A549 (cell line): Measurements from ENCODE around the gene DCXR. TPM values are rescaled to one million over a fixed set of nuclear protein-coding genes. Genes with fewer than 3 reads are reported as not detected.

Experiments
- ATAC-seq, 2 experiments: fragments of 200-7000 bp in 1 of 2; fragments of >200 bp in 1 of 2; cut with Nextera tagmentation in 1 of 2; cut with Tn5 transposase in 1 of 2; 3 replicates each; pipeline versions ENCODE4 v1.8.0 to v1.9.1; 2018 to 2020; ENCODE audit warnings: mild to moderate bottlenecking in 1 of 2, moderate library complexity in 1 of 2
- CTCF ChIA-PET: fragments of 300-600 bp; sonication (Branson Sonifier 250); formaldehyde crosslinking; extraction: SDS; loops from one replicate; lab custom pipeline; 2021; ENCODE audit warnings: antibody characterized with exemption, inconsistent platforms; lab: Yijun Ruan, JAX
- POLR2A ChIA-PET: fragments of 350-600 bp; formaldehyde crosslinking; extraction: SDS; loops from one replicate; lab custom pipeline; 2021; ENCODE audit warnings: antibody characterized with exemption, inconsistent platforms; lab: Yijun Ruan, JAX
- DNase-seq, 2 experiments: peaks; one replicate each; pipeline versions ENCODE4 v3.0.0 to v3.0.0-alpha.2; 2011 to 2016; ENCODE audit warnings: low read depth in 1 of 2, low spot score in 1 of 2
- FAIRE-seq: peaks from 2 replicates; lab custom pipeline; 2011; peaks lifted over from hg19 to GRCh38; lab: Jason Lieb, UNC
- H3K27ac ChIP-seq, 2 experiments: fragments of >200 bp; sonication (Bioruptor Twin); formaldehyde crosslinking; 3 replicates each; pipeline ENCODE4 v1.5.1; 2016 to 2017
- H3K4me1 ChIP-seq: fragments of >200 bp; sonication (Bioruptor Twin); formaldehyde crosslinking; 3 replicates; pipeline ENCODE4 v1.6.1; 2016
- H3K4me2 ChIP-seq: fragments of >200 bp; sonication (Bioruptor Twin); formaldehyde crosslinking; 3 replicates; pipeline ENCODE4 v1.6.1; 2016
- H3K4me3 ChIP-seq: fragments of >200 bp; sonication (Bioruptor Twin); formaldehyde crosslinking; 3 replicates; pipeline ENCODE4 v1.5.1; 2016
- H3K9me3 ChIP-seq: fragments of >200 bp; sonication (Bioruptor Twin); formaldehyde crosslinking; 3 replicates; pipeline ENCODE4 v1.6.1; 2016
- CBX2 ChIP-seq: fragments of 200-600 bp; sonication (generic); IDR thresholded peaks from 2 replicates; pipeline ENCODE4 v1.6.1; 2016; ENCODE audit warnings: low read depth, mild to moderate bottlenecking, borderline replicate concordance
- EHF ChIP-seq: fragments of 250-450 bp; sonication (Bioruptor Pico); IDR thresholded peaks from 2 replicates; pipeline ENCODE4 v1.5.0; 2020; ENCODE audit warnings: mild to moderate bottlenecking
- HEYL ChIP-seq: fragments of 250-450 bp; sonication (Bioruptor Pico); IDR thresholded peaks from 2 replicates; pipeline ENCODE4 v1.8.0; 2021; ENCODE audit warnings: mild to moderate bottlenecking, moderate library complexity
- JUN ChIP-seq, 2 experiments: fragments of >200 bp; sonication (Bioruptor Twin); formaldehyde crosslinking; IDR thresholded peaks; 2 replicates in 1 of 2; 3 replicates in 1 of 2; pipeline ENCODE4 v1.6.1; 2016 to 2017
- KDM1A ChIP-seq: fragments of 200-600 bp; sonication (generic); IDR thresholded peaks from 2 replicates; pipeline ENCODE4 v1.6.1; 2016; ENCODE audit warnings: low read depth, mild to moderate bottlenecking
- KDM5A ChIP-seq: fragments of 200-600 bp; sonication (generic); IDR thresholded peaks from 2 replicates; pipeline ENCODE4 v1.6.1; 2016; ENCODE audit warnings: antibody characterized with exemption, mild to moderate bottlenecking
- MYC ChIP-seq: IDR thresholded peaks from 2 replicates; pipeline ENCODE4 v1.6.1; 2012; ENCODE audit warnings: mild to moderate bottlenecking, inconsistent platforms, low read length, improper control_type of control experiment, borderline replicate concordance
- POLR2AphosphoS2 ChIP-seq: conservative IDR thresholded peaks from 2 replicates; pipeline ENCODE4 v1.6.1; 2012; ENCODE audit warnings: low read length, improper control_type of control experiment, inconsistent platforms
- RARB ChIP-seq: fragments of 250-450 bp; sonication (Bioruptor Pico); IDR thresholded peaks from 2 replicates; pipeline ENCODE4 v1.8.0; 2021; ENCODE audit warnings: mild to moderate bottlenecking, moderate library complexity
- RCOR1 ChIP-seq: fragments of 150-350 bp; IDR thresholded peaks from 2 replicates; pipeline ENCODE4 v1.6.1; 2014; ENCODE audit warnings: antibody characterized with exemption, low read length, low read depth
- TFCP2L1 ChIP-seq: fragments of 250-450 bp; sonication (Bioruptor Pico); IDR thresholded peaks from 2 replicates; pipeline ENCODE4 v1.5.0; 2021; ENCODE audit warnings: mild to moderate bottlenecking
- TP53 ChIP-seq: fragments of 250-450 bp; sonication (Bioruptor Pico); IDR thresholded peaks from 2 replicates; pipeline ENCODE4 v1.5.0; 2021; ENCODE audit warnings: mild to moderate bottlenecking, moderate library complexity
- ZFP36 ChIP-seq: fragments of 450-650 bp; IDR thresholded peaks from 2 replicates; pipeline ENCODE4 v1.6.1; 2014; ENCODE audit warnings: borderline replicate concordance; ENCODE audit not compliant: partially characterized antibody
- WGBS: methylation state at CpG from one replicate; pipeline ENCODE4 v1.1.6; 2017; ENCODE audit errors: missing lambda C conversion rate; 5-methylcytosine and 5-hydroxymethylcytosine counted together
- polyA plus RNA-seq, 4 experiments: library from polyadenylated mRNA; depleted of rRNA in 3 of 4; stranded (reverse); fragments of >200 nt; fragmentation: RNase III in 1 of 4; extraction: RNeasy Plus Mini Kit Qiagen cat#74134 plus additional on column Dnase treatment in 1 of 4; gene quantifications; 2 replicates in 3 of 4; 3 replicates in 1 of 4; pipeline ENCODE4 v1.2.3, GENCODE V29; 2011 to 2017
- TF ChIP-seq, protein P1 (sequence below): fragments of >200 bp; sonication (Bioruptor Twin); formaldehyde crosslinking; IDR thresholded peaks from 3 replicates; pipeline ENCODE4 v1.5.1; 2016
- TF ChIP-seq, protein P2 (sequence below): IDR thresholded peaks from 2 replicates; pipeline ENCODE4 v1.6.1; 2012
- TF ChIP-seq, protein P3 (sequence below): fragments of 450-650 bp; IDR thresholded peaks from 2 replicates; pipeline ENCODE4 v1.6.1; 2014; ENCODE audit warnings: antibody characterized with exemption
- TF ChIP-seq, protein P4 (sequence below): fragments of >200 bp; sonication (Bioruptor Twin); formaldehyde crosslinking; IDR thresholded peaks from 3 replicates; pipeline ENCODE4 v1.6.1; 2016

Gene DCXR
- polyA plus RNA-seq, 2 of the 4 experiments (the other 2 are of a cell fraction): 39.3 to 70.7 TPM

DNA sequence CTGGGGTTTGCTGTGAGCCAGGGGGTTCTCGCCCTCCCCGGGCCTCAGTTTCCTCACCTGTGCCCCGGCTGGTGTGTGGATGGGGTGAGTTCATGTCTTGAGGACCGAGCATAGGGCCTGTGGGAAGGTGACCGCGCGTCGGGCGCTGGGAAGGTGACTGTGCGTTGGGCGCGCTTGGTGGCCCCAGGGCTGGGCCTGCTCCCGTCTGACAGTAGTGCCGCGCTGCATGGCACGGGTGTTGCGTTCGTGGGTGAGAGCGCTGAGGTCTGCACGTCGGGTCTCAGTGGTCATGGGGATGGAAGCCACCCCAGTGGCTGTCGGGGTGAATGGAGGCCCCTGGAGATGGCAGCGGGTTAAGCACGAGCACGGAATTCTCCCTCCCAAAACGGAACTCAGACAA lies 50.9 kb downstream of the DCXR start:
- H3K4me2 ChIP-seq: no peak overlapping the region
- H3K27ac ChIP-seq: no peak overlapping the region
- ATAC-seq (no peak), FAIRE-seq (no peak), DNase-seq (no peak)
- H3K4me1 ChIP-seq: peaks cover 8% of the 10 kb centered on the region
- no peak for TF ChIP-seq EHF
- TF ChIP-seq, protein P1, sequence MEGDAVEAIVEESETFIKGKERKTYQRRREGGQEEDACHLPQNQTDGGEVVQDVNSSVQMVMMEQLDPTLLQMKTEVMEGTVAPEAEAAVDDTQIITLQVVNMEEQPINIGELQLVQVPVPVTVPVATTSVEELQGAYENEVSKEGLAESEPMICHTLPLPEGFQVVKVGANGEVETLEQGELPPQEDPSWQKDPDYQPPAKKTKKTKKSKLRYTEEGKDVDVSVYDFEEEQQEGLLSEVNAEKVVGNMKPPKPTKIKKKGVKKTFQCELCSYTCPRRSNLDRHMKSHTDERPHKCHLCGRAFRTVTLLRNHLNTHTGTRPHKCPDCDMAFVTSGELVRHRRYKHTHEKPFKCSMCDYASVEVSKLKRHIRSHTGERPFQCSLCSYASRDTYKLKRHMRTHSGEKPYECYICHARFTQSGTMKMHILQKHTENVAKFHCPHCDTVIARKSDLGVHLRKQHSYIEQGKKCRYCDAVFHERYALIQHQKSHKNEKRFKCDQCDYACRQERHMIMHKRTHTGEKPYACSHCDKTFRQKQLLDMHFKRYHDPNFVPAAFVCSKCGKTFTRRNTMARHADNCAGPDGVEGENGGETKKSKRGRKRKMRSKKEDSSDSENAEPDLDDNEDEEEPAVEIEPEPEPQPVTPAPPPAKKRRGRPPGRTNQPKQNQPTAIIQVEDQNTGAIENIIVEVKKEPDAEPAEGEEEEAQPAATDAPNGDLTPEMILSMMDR: no peak
- TF ChIP-seq, protein P2, sequence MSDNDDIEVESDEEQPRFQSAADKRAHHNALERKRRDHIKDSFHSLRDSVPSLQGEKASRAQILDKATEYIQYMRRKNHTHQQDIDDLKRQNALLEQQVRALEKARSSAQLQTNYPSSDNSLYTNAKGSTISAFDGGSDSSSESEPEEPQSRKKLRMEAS: no peak
- TF ChIP-seq KDM5A: no peak
- TF ChIP-seq HEYL (CRISPR knock-in tag): no peak
- no peak for TF ChIP-seq CBX2
- TF ChIP-seq JUN (IDR thresholded peaks at IDR 0.05): no peak
- no peak for TF ChIP-seq TFCP2L1 (CRISPR knock-in tag)
- no peak for TF ChIP-seq RARB
- no peak for TF ChIP-seq RCOR1
- TF ChIP-seq, protein P3, sequence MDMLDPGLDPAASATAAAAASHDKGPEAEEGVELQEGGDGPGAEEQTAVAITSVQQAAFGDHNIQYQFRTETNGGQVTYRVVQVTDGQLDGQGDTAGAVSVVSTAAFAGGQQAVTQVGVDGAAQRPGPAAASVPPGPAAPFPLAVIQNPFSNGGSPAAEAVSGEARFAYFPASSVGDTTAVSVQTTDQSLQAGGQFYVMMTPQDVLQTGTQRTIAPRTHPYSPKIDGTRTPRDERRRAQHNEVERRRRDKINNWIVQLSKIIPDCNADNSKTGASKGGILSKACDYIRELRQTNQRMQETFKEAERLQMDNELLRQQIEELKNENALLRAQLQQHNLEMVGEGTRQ: no peak
- no peak for TF ChIP-seq ZFP36
- no peak for TF ChIP-seq TP53 (CRISPR knock-in tag)
- TF ChIP-seq, protein P4, sequence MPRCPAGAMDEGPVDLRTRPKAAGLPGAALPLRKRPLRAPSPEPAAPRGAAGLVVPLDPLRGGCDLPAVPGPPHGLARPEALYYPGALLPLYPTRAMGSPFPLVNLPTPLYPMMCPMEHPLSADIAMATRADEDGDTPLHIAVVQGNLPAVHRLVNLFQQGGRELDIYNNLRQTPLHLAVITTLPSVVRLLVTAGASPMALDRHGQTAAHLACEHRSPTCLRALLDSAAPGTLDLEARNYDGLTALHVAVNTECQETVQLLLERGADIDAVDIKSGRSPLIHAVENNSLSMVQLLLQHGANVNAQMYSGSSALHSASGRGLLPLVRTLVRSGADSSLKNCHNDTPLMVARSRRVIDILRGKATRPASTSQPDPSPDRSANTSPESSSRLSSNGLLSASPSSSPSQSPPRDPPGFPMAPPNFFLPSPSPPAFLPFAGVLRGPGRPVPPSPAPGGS: no peak
- no peak for TF ChIP-seq MYC
- TF ChIP-seq KDM1A: no peak
- no peak for TF ChIP-seq POLR2AphosphoS2
- no peak overlapping the region for H3K4me3 ChIP-seq
- ChIA-PET POLR2A (no interaction called here), CTCF (interaction anchor here (1.5 to 4.8 kb wide), 2 partner anchors 26 to 33 kb away, joined by 6 to 32 read pairs; partner anchors contain the start of gene NOTUM)
- WGBS: 96% methylated on average over 26 of the region's 26 CpGs
- H3K9me3 ChIP-seq: no peaks in the 10 kb centered on the region

Other genes with a start within 250 kb of the DCXR start
- gene GCGR, start 233.5 kb downstream of the DCXR start, polyA plus RNA-seq (2011; rRNA removed): 0.05 and 0.19 TPM in 2 replicates
- 0.37 to 0.46 TPM (median 0.45 TPM) in 3 replicates for gene GCGR, start 233.5 kb downstream of the DCXR start, polyA plus RNA-seq (2017; fragmentation: RNase III; extraction: RNeasy Plus Mini Kit Qiagen cat#74134 plus additional on column Dnase treatment)
- 30.9 and 32.0 TPM in 2 replicates for gene MCRIP1, start 204.4 kb downstream of the DCXR start, polyA plus RNA-seq (2011; rRNA removed)
- gene MCRIP1, start 204.4 kb downstream of the DCXR start, polyA plus RNA-seq (2017; fragmentation: RNase III; extraction: RNeasy Plus Mini Kit Qiagen cat#74134 plus additional on column Dnase treatment): 43.9 to 51.0 TPM (median 45.1 TPM) in 3 replicates
- gene PPP1R27, start 202.6 kb downstream of the DCXR start, polyA plus RNA-seq (2011; rRNA removed): not detected in 2 replicates
- gene PPP1R27, start 202.6 kb downstream of the DCXR start, polyA plus RNA-seq (2017; fragmentation: RNase III; extraction: RNeasy Plus Mini Kit Qiagen cat#74134 plus additional on column Dnase treatment): 0.09 TPM in 1 of 3 replicates, not detected in the others
- gene P4HB, start 177.2 kb downstream of the DCXR start, polyA plus RNA-seq (2011; rRNA removed): 102 and 285 TPM in 2 replicates
- gene P4HB, start 177.2 kb downstream of the DCXR start, polyA plus RNA-seq (2017; fragmentation: RNase III; extraction: RNeasy Plus Mini Kit Qiagen cat#74134 plus additional on column Dnase treatment): 606 to 622 TPM (median 607 TPM) in 3 replicates
- 44.3 and 64.0 TPM in 2 replicates for gene ARHGDIA, start 166.4 kb downstream of the DCXR start, polyA plus RNA-seq (2011; rRNA removed)
- 497 to 567 TPM (median 503 TPM) in 3 replicates for gene ARHGDIA, start 166.4 kb downstream of the DCXR start, polyA plus RNA-seq (2017; fragmentation: RNase III; extraction: RNeasy Plus Mini Kit Qiagen cat#74134 plus additional on column Dnase treatment)
- gene ALYREF, start 146.1 kb downstream of the DCXR start, polyA plus RNA-seq (2011; rRNA removed): 125 and 130 TPM in 2 replicates
- gene ALYREF, start 146.1 kb downstream of the DCXR start, polyA plus RNA-seq (2017; fragmentation: RNase III; extraction: RNeasy Plus Mini Kit Qiagen cat#74134 plus additional on column Dnase treatment): 135 to 164 TPM (median 141 TPM) in 3 replicates
- gene ANAPC11, start 146.0 kb downstream of the DCXR start, polyA plus RNA-seq (2011; rRNA removed): 351 and 428 TPM in 2 replicates
- 352 to 382 TPM (median 377 TPM) in 3 replicates for gene ANAPC11, start 146.0 kb downstream of the DCXR start, polyA plus RNA-seq (2017; fragmentation: RNase III; extraction: RNeasy Plus Mini Kit Qiagen cat#74134 plus additional on column Dnase treatment)
- 0.34 and 0.41 TPM in 2 replicates for gene NPB, start 135.5 kb downstream of the DCXR start, polyA plus RNA-seq (2011; rRNA removed)
- 0.29 to 0.45 TPM (median 0.38 TPM) in 3 replicates for gene NPB, start 135.5 kb downstream of the DCXR start, polyA plus RNA-seq (2017; fragmentation: RNase III; extraction: RNeasy Plus Mini Kit Qiagen cat#74134 plus additional on column Dnase treatment)
- gene PCYT2, start 126.3 kb downstream of the DCXR start, polyA plus RNA-seq (2011; rRNA removed): 7.1 and 7.7 TPM in 2 replicates
- gene PCYT2, start 126.3 kb downstream of the DCXR start, polyA plus RNA-seq (2017; fragmentation: RNase III; extraction: RNeasy Plus Mini Kit Qiagen cat#74134 plus additional on column Dnase treatment): 14.8 to 17.0 TPM (median 16.3 TPM) in 3 replicates
- gene SIRT7, start 119.5 kb downstream of the DCXR start, polyA plus RNA-seq (2011; rRNA removed): 9.8 and 13.7 TPM in 2 replicates
- gene SIRT7, start 119.5 kb downstream of the DCXR start, polyA plus RNA-seq (2017; fragmentation: RNase III; extraction: RNeasy Plus Mini Kit Qiagen cat#74134 plus additional on column Dnase treatment): 34.0 to 35.2 TPM (median 34.8 TPM) in 3 replicates
- 41.6 and 47.9 TPM in 2 replicates for gene MAFG, start 110.0 kb downstream of the DCXR start, polyA plus RNA-seq (2011; rRNA removed)
- 49.8 to 57.9 TPM (median 52.4 TPM) in 3 replicates for gene MAFG, start 110.0 kb downstream of the DCXR start, polyA plus RNA-seq (2017; fragmentation: RNase III; extraction: RNeasy Plus Mini Kit Qiagen cat#74134 plus additional on column Dnase treatment)
- gene PYCR1, start 100.4 kb downstream of the DCXR start, polyA plus RNA-seq (2011; rRNA removed): 77.1 and 81.4 TPM in 2 replicates
- gene PYCR1, start 100.4 kb downstream of the DCXR start, polyA plus RNA-seq (2017; fragmentation: RNase III; extraction: RNeasy Plus Mini Kit Qiagen cat#74134 plus additional on column Dnase treatment): 81.4 to 93.3 TPM (median 87.2 TPM) in 3 replicates
- gene MYADML2, start 90.5 kb downstream of the DCXR start, polyA plus RNA-seq (2011; rRNA removed): not detected in 2 replicates
- not detected in 3 replicates for gene MYADML2, start 90.5 kb downstream of the DCXR start, polyA plus RNA-seq (2017; fragmentation: RNase III; extraction: RNeasy Plus Mini Kit Qiagen cat#74134 plus additional on column Dnase treatment)
- gene NOTUM, start 76.5 kb downstream of the DCXR start, polyA plus RNA-seq (2011; rRNA removed): 0.06 and 0.08 TPM in 2 replicates
- 0.45 to 0.92 TPM (median 0.91 TPM) in 3 replicates for gene NOTUM, start 76.5 kb downstream of the DCXR start, polyA plus RNA-seq (2017; fragmentation: RNase III; extraction: RNeasy Plus Mini Kit Qiagen cat#74134 plus additional on column Dnase treatment)
- 10.3 and 12.3 TPM in 2 replicates for gene ASPSCR1, start 60.1 kb downstream of the DCXR start, polyA plus RNA-seq (2011; rRNA removed)
- 24.5 to 29.4 TPM (median 25.7 TPM) in 3 replicates for gene ASPSCR1, start 60.1 kb downstream of the DCXR start, polyA plus RNA-seq (2017; fragmentation: RNase III; extraction: RNeasy Plus Mini Kit Qiagen cat#74134 plus additional on column Dnase treatment)
- gene CENPX, start 14.8 kb downstream of the DCXR start, polyA plus RNA-seq (2011; rRNA removed): 79.4 and 80.5 TPM in 2 replicates
- gene CENPX, start 14.8 kb downstream of the DCXR start, polyA plus RNA-seq (2017; fragmentation: RNase III; extraction: RNeasy Plus Mini Kit Qiagen cat#74134 plus additional on column Dnase treatment): 208 to 231 TPM (median 222 TPM) in 3 replicates
- gene LRRC45, start 14.4 kb downstream of the DCXR start, polyA plus RNA-seq (2011; rRNA removed): 6.0 and 6.4 TPM in 2 replicates
- gene LRRC45, start 14.4 kb downstream of the DCXR start, polyA plus RNA-seq (2017; fragmentation: RNase III; extraction: RNeasy Plus Mini Kit Qiagen cat#74134 plus additional on column Dnase treatment): 19.1 to 24.5 TPM (median 21.6 TPM) in 3 replicates
- 9.9 and 11.9 TPM in 2 replicates for gene RAC3, start 6.0 kb downstream of the DCXR start, polyA plus RNA-seq (2011; rRNA removed)
- gene RAC3, start 6.0 kb downstream of the DCXR start, polyA plus RNA-seq (2017; fragmentation: RNase III; extraction: RNeasy Plus Mini Kit Qiagen cat#74134 plus additional on column Dnase treatment): 19.9 to 21.0 TPM (median 20.4 TPM) in 3 replicates
- gene RFNG, start 14.1 kb upstream of the DCXR start, polyA plus RNA-seq (2011; rRNA removed): 8.4 and 8.9 TPM in 2 replicates
- gene RFNG, start 14.1 kb upstream of the DCXR start, polyA plus RNA-seq (2017; fragmentation: RNase III; extraction: RNeasy Plus Mini Kit Qiagen cat#74134 plus additional on column Dnase treatment): 21.3 to 31.5 TPM (median 25.7 TPM) in 3 replicates
- gene GPS1, start 14.2 kb upstream of the DCXR start, polyA plus RNA-seq (2011; rRNA removed): 89.4 and 93.8 TPM in 2 replicates
- 122 to 130 TPM (median 126 TPM) in 3 replicates for gene GPS1, start 14.2 kb upstream of the DCXR start, polyA plus RNA-seq (2017; fragmentation: RNase III; extraction: RNeasy Plus Mini Kit Qiagen cat#74134 plus additional on column Dnase treatment)
- 48.1 and 59.5 TPM in 2 replicates for gene DUS1L, start 28.1 kb upstream of the DCXR start, polyA plus RNA-seq (2011; rRNA removed)
- gene DUS1L, start 28.1 kb upstream of the DCXR start, polyA plus RNA-seq (2017; fragmentation: RNase III; extraction: RNeasy Plus Mini Kit Qiagen cat#74134 plus additional on column Dnase treatment): 81.5 to 84.8 TPM (median 83.6 TPM) in 3 replicates
- gene FASN, start 60.5 kb upstream of the DCXR start, polyA plus RNA-seq (2011; rRNA removed): 12.9 and 16.3 TPM in 2 replicates
- 114 to 169 TPM (median 144 TPM) in 3 replicates for gene FASN, start 60.5 kb upstream of the DCXR start, polyA plus RNA-seq (2017; fragmentation: RNase III; extraction: RNeasy Plus Mini Kit Qiagen cat#74134 plus additional on column Dnase treatment)
- 16.6 and 18.5 TPM in 2 replicates for gene CCDC57, start 175.1 kb upstream of the DCXR start, polyA plus RNA-seq (2011; rRNA removed)
- 18.2 to 22.1 TPM (median 18.9 TPM) in 3 replicates for gene CCDC57, start 175.1 kb upstream of the DCXR start, polyA plus RNA-seq (2017; fragmentation: RNase III; extraction: RNeasy Plus Mini Kit Qiagen cat#74134 plus additional on column Dnase treatment)
- 28.6 and 40.0 TPM in 2 replicates for gene SLC16A3, start 191.3 kb upstream of the DCXR start, polyA plus RNA-seq (2011; rRNA removed)
- gene SLC16A3, start 191.3 kb upstream of the DCXR start, polyA plus RNA-seq (2017; fragmentation: RNase III; extraction: RNeasy Plus Mini Kit Qiagen cat#74134 plus additional on column Dnase treatment): 77.9 to 97.7 TPM (median 90.9 TPM) in 3 replicates
- 130 and 139 TPM in 2 replicates for gene CSNK1D, start 236.0 kb upstream of the DCXR start, polyA plus RNA-seq (2011; rRNA removed)
- gene CSNK1D, start 236.0 kb upstream of the DCXR start, polyA plus RNA-seq (2017; fragmentation: RNase III; extraction: RNeasy Plus Mini Kit Qiagen cat#74134 plus additional on column Dnase treatment): 151 to 173 TPM (median 163 TPM) in 3 replicates